ENCODE results near the gene CYLD. TPM values are rescaled to one million over a fixed set of nuclear protein-coding genes. Genes with fewer than 3 reads are reported as not detected.

Gene CYLD
- total and polyA plus RNA-seq, 8 donors, result 7.0 to 82.1 (median 13.5) TPM

DNA sequence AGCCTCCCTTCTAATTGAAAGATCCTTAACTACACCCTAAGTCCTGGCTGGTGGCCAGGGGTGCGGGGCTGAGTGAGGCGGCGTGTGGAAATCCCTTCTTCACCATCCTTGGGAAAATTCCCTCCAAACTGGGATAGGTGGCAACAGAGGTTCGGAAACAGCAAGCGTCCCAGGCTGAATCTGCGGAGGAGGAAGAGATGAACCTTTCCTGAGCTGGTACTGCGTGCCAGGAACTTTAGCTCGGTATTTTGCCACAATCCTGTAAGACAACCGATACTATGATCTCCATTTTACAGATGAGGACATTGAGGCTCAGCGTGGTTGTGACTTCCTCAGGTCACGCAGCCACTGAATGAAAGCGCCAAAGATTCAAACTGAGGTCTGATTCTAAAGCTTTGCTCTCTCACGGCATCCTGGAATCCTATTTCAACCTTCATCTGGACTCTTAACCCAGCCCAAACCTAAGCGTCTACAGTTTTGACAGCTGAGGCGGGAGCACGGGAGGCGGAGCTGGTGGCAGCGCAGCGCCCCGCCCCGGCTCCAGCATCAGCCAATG is 583 bp upstream of the CYLD start:
- H3K27me3 ChIP-seq, result no peaks in the 10 kb centered on the region
- TF ChIP-seq POLR2AphosphoS5 (IDR thresholded peaks at IDR 0.05) (peak in 1 of 3 donors; percentile 21), POLR2A (IDR thresholded peaks at IDR 0.05) (no peak), EP300 (IDR thresholded peaks at IDR 0.05) (no peak)
- TF ChIP-seq, protein P1, sequence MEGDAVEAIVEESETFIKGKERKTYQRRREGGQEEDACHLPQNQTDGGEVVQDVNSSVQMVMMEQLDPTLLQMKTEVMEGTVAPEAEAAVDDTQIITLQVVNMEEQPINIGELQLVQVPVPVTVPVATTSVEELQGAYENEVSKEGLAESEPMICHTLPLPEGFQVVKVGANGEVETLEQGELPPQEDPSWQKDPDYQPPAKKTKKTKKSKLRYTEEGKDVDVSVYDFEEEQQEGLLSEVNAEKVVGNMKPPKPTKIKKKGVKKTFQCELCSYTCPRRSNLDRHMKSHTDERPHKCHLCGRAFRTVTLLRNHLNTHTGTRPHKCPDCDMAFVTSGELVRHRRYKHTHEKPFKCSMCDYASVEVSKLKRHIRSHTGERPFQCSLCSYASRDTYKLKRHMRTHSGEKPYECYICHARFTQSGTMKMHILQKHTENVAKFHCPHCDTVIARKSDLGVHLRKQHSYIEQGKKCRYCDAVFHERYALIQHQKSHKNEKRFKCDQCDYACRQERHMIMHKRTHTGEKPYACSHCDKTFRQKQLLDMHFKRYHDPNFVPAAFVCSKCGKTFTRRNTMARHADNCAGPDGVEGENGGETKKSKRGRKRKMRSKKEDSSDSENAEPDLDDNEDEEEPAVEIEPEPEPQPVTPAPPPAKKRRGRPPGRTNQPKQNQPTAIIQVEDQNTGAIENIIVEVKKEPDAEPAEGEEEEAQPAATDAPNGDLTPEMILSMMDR (IDR thresholded peaks at IDR 0.05), result no peak
- peaks cover 13 to 45% (median 28%) of the 10 kb centered on the region in 4 donors for H3K4me1 ChIP-seq
- H3K36me3 ChIP-seq, result peaks cover 0 to 9% (median 2%) of the 10 kb centered on the region in 4 donors
- H3K4me3 ChIP-seq, result peak overlapping the region; percentile 87 to 98 (median 96)
- DNase-seq, result no peak
- 3 to 5% (median 3%) methylated on average over 21 of the region's 21 CpGs for WGBS, 5 donors
- intact Hi-C loops (cut with DNase I; ENCODE audit: low total_unique reads), result no loop called here
- peak overlapping the region; percentile 59 to 96 (median 93) for H3K27ac ChIP-seq
- H3K9me3 ChIP-seq, result no peaks in the 10 kb centered on the region

- no peaks in the 10 kb centered on the region for H3K9me3 ChIP-seq
- WGBS, 5 donors, result 0 to 1% (median 1%) methylated on average over 13 to 28 of the region's 28 CpGs
- peak overlapping the region; percentile 87 to 98 (median 96) for H3K4me3 ChIP-seq
- intact Hi-C loops (cut with DNase I; ENCODE audit: low total_unique reads), result no loop called here
- peaks cover 13 to 59% (median 36%) of the 10 kb centered on the region in 4 donors for H3K4me1 ChIP-seq
- H3K27me3 ChIP-seq, result no peaks in the 10 kb centered on the region
- peaks cover 0 to 9% (median 2%) of the 10 kb centered on the region in 4 donors for H3K36me3 ChIP-seq
- DNase-seq, result peak in 1 of 2 donors; percentile 72
- H3K27ac ChIP-seq, result peak overlapping the region; percentile 88 to 96 (median 93)
- TF ChIP-seq, protein P1 (IDR thresholded peaks at IDR 0.05), result no peak
- TF ChIP-seq EP300 (IDR thresholded peaks at IDR 0.05), result no peak
Observed at GRCh38 chr16:50742576-50743200, 802 bp downstream of the CYLD start.

DNA sequence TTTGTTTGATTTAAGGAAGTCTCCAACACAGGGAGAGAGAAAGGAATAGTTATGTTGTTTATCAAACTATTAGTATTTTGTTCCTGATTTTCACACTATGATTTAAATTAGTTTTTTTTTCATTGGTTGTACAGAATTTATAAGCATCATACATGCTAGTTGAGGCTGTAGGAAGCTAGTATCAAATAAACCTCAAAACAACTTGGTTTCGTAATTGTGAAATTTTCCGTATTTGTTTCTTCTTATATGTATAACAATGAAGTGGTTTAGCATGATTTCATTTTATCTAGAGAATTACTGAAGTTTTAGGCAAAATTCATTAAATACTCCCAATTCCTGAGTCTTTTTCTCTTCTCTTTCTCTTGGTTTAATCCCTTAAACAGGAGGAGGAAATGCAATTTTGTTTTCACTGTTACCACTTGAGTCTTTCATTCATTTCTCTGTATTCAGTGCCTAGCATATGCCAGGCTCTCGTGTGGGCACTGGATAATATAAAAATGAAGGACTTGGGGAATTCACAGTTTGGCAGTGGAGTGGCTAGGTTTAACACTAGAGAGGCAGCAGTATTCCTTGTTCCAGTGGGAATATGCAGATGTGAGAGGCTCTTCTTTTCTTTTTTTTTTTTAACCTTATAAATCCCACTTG is 1.8 kb downstream of the CYLD start:
- no peak for DNase-seq
- intact Hi-C loops (cut with DNase I; ENCODE audit: low total_unique reads), result no loop called here
- Histone ChIP-seq H3K9me3 (no peaks in the 10 kb centered on the region), H3K27me3 (no peaks in the 10 kb centered on the region), H3K36me3 (peaks cover 0 to 9% (median 2%) of the 10 kb centered on the region in 4 donors), H3K4me3 (peak overlapping the region in 3 of 4 donors; percentile 87 to 98 (median 96)), H3K4me1 (peaks cover 13 to 65% (median 40%) of the 10 kb centered on the region in 4 donors), H3K27ac (peak overlapping the region in 3 of 5 donors; percentile 93 to 96 (median 95))
- 50 to 74% (median 70%) methylated on average over 3 of the region's 3 CpGs for WGBS, 5 donors
- TF ChIP-seq POLR2AphosphoS5 (IDR thresholded peaks at IDR 0.05) (no peak), EP300 (IDR thresholded peaks at IDR 0.05) (no peak), POLR2A (IDR thresholded peaks at IDR 0.05) (no peak)
- TF ChIP-seq, protein P1 (IDR thresholded peaks at IDR 0.05), result no peak

GRCh38 chr16:50744881-50745280 is 3.0 kb downstream of the CYLD start:
- Histone ChIP-seq H3K36me3 (peaks cover 0 to 13% (median 6%) of the 10 kb centered on the region in 4 donors), H3K27ac (peak overlapping the region in 3 of 5 donors; percentile 6 to 96 (median 95)), H3K9me3 (no peaks in the 10 kb centered on the region), H3K4me3 (no peak overlapping the region), H3K27me3 (no peaks in the 10 kb centered on the region), H3K4me1 (peaks cover 13 to 71% (median 42%) of the 10 kb centered on the region in 4 donors)
- intact Hi-C loops (cut with DNase I; ENCODE audit: low total_unique reads), result no loop called here
- DNase-seq, result no peak
- TF ChIP-seq POLR2A (IDR thresholded peaks at IDR 0.05), result no peak
- TF ChIP-seq POLR2AphosphoS5 (IDR thresholded peaks at IDR 0.05), result no peak
- TF ChIP-seq, protein P1 (IDR thresholded peaks at IDR 0.05), result no peak
- TF ChIP-seq EP300 (IDR thresholded peaks at IDR 0.05), result no peak
- whole genome bisulfite sequencing, 5 donors, result 58 to 66% (median 60%) methylated on average over 3 of the region's 3 CpGs
